ENCODE measurements around the gene DLG1. TPM values are rescaled to one million over a fixed set of nuclear protein-coding genes. Genes with fewer than 3 reads are reported as not detected.

DLG1 gene
- total RNA-seq, 1 experiment from 2014 or later: 107 TPM

- no TSS peak for BruUV-seq (replicated peaks)
- intact Hi-C loops (cut with micrococcal nuclease; ENCODE audit: unreplicated experiment): no loop called here
- TF ChIP-seq, protein P1, sequence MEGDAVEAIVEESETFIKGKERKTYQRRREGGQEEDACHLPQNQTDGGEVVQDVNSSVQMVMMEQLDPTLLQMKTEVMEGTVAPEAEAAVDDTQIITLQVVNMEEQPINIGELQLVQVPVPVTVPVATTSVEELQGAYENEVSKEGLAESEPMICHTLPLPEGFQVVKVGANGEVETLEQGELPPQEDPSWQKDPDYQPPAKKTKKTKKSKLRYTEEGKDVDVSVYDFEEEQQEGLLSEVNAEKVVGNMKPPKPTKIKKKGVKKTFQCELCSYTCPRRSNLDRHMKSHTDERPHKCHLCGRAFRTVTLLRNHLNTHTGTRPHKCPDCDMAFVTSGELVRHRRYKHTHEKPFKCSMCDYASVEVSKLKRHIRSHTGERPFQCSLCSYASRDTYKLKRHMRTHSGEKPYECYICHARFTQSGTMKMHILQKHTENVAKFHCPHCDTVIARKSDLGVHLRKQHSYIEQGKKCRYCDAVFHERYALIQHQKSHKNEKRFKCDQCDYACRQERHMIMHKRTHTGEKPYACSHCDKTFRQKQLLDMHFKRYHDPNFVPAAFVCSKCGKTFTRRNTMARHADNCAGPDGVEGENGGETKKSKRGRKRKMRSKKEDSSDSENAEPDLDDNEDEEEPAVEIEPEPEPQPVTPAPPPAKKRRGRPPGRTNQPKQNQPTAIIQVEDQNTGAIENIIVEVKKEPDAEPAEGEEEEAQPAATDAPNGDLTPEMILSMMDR (conservative IDR thresholded peaks at IDR 0.05; ENCODE audit: low read depth, low read length): no peak
- TF ChIP-seq EZH2 (IDR thresholded peaks at IDR 0.05; ENCODE audit: borderline replicate concordance, low read depth, low read length, poor library complexity, severe bottlenecking): no peak
- no peak overlapping the region for H3K27ac ChIP-seq (ENCODE audit: low read depth, low read length, poor library complexity, severe bottlenecking)
- no peaks in the 10 kb centered on the region for H3K36me3 ChIP-seq (ENCODE audit: insufficient read depth, low read length, poor library complexity, severe bottlenecking)
- DNase-seq (ENCODE audit: low spot score): no peak
- H3K9me3 ChIP-seq (ENCODE audit: low read depth, low read length, poor library complexity, severe bottlenecking): no peaks in the 10 kb centered on the region
- H3K4me3 ChIP-seq (ENCODE audit: low read depth, low read length, poor library complexity, severe bottlenecking): no peak overlapping the region
- POLR2A ChIA-PET (ENCODE audit: low non-redundant PET): no interaction called here
- H3K27me3 ChIP-seq (replicated peaks; ENCODE audit: insufficient read depth, low read depth, low read length, poor library complexity): no peaks in the 10 kb centered on the region
- CTCF ChIA-PET: no interaction called here
- peaks cover 7% of the 10 kb centered on the region for H3K4me1 ChIP-seq (ENCODE audit: insufficient read depth, low read length, poor library complexity, severe bottlenecking)
Observed at GRCh38 chr3:196997311-196997710, 301.1 kb downstream of the DLG1 start.

- no peak overlapping the region for H3K4me3 ChIP-seq (ENCODE audit: low read depth, low read length, poor library complexity, severe bottlenecking)
- TF ChIP-seq, protein P1 (conservative IDR thresholded peaks at IDR 0.05; ENCODE audit: low read depth, low read length): no peak
- no peak for TF ChIP-seq EZH2 (IDR thresholded peaks at IDR 0.05; ENCODE audit: borderline replicate concordance, low read depth, low read length, poor library complexity, severe bottlenecking)
- peaks cover under 1% of the 10 kb centered on the region for H3K4me1 ChIP-seq (ENCODE audit: insufficient read depth, low read length, poor library complexity, severe bottlenecking)
- no peaks in the 10 kb centered on the region for H3K9me3 ChIP-seq (ENCODE audit: low read depth, low read length, poor library complexity, severe bottlenecking)
- H3K27ac ChIP-seq (ENCODE audit: low read depth, low read length, poor library complexity, severe bottlenecking): no peak overlapping the region
- no peaks in the 10 kb centered on the region for H3K36me3 ChIP-seq (ENCODE audit: insufficient read depth, low read length, poor library complexity, severe bottlenecking)
- CTCF ChIA-PET: no interaction called here
- POLR2A ChIA-PET (ENCODE audit: low non-redundant PET): no interaction called here
- no peak for DNase-seq (ENCODE audit: low spot score)
- intact Hi-C loops (cut with micrococcal nuclease; ENCODE audit: unreplicated experiment): no loop called here
- BruUV-seq (replicated peaks): no TSS peak
- H3K27me3 ChIP-seq (replicated peaks; ENCODE audit: insufficient read depth, low read depth, low read length, poor library complexity): no peaks in the 10 kb centered on the region
Observed at GRCh38 chr3:196996454-196997265, 301.8 kb downstream of the DLG1 start.

GRCh38 chr3:196995646-196996355 is 302.6 kb downstream of the DLG1 start:
- no peak for DNase-seq (ENCODE audit: low spot score)
- Histone ChIP-seq H3K27ac (ENCODE audit: low read depth, low read length, poor library complexity, severe bottlenecking) (no peak overlapping the region), H3K27me3 (replicated peaks; ENCODE audit: insufficient read depth, low read depth, low read length, poor library complexity) (no peaks in the 10 kb centered on the region), H3K9me3 (ENCODE audit: low read depth, low read length, poor library complexity, severe bottlenecking) (no peaks in the 10 kb centered on the region), H3K4me3 (ENCODE audit: low read depth, low read length, poor library complexity, severe bottlenecking) (no peak overlapping the region), H3K4me1 (ENCODE audit: insufficient read depth, low read length, poor library complexity, severe bottlenecking) (no peaks in the 10 kb centered on the region), H3K36me3 (ENCODE audit: insufficient read depth, low read length, poor library complexity, severe bottlenecking) (no peaks in the 10 kb centered on the region)
- BruUV-seq (replicated peaks): no TSS peak
- TF ChIP-seq, protein P1 (conservative IDR thresholded peaks at IDR 0.05; ENCODE audit: low read depth, low read length): no peak
- TF ChIP-seq EZH2 (IDR thresholded peaks at IDR 0.05; ENCODE audit: borderline replicate concordance, low read depth, low read length, poor library complexity, severe bottlenecking): no peak
- ChIA-PET CTCF (no interaction called here), POLR2A (ENCODE audit: low non-redundant PET) (no interaction called here)
- intact Hi-C loops (cut with micrococcal nuclease; ENCODE audit: unreplicated experiment): no loop called here
